GM21360 (cell line): ENCODE data around the gene SMARCD1.

Source experiments
- ATAC-seq: cut with Tn5 transposase; IDR thresholded peaks from one replicate; pipeline ENCODE4 v1.9.1; 2021; ENCODE audit warnings: mild to moderate bottlenecking, moderate library complexity; ENCODE audit not compliant: unreplicated experiment

SMARCD1 gene

GRCh38 chr12:50056639-50056976, 28.5 kb upstream of the SMARCD1 start:
- ATAC-seq: no peak

DNA sequence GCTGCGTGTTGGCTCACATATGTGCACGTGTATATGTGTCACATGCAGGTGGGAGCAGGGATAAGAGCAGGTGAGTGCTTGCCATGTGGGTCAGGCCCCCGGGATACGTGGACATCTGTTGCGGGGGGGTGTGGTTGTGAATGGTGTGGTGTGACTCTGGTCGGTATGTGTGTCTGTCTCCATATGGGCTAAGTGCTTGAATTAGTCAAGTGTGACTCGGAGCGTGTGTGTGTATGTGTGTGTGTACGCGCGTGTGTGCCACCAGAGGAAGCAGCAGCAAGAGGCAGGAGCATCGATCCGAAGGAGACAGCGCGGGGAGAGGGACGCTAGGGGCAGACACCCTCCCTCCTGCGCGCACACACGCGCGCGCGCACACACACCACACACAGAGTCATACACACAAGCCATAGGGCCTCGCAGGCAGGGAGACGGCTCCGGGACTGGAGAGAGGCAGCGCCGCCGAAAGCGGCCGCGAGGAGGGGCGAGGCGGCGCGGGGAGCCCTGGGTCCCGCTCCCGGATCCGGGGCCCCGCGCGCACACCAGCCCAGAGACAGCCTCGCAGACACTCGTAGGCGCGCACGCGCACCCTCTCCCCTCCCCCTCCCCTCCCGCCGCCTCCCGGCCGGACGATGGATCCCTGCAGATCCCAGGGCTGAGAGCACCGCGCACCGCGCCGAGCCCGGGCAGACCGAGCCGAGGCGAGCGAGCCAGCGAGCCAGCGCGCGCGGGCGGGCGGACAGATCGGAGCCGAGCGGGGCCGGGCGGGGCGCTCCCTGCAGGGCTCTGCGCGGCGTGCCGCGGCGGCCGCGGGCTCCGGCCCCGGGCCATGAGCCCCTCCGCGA, 27.9 kb upstream of the SMARCD1 start, which contains the start of gene ASIC1:
ASIC1 (plus strand) TSS at position 597 of the 842 bp plus-strand sequence. CDS start 1,171 bp downstream, outside the sequence.
- no peak for ATAC-seq

- ATAC-seq: no peak
These were observed 27.1 kb upstream of the SMARCD1 start for GRCh38 chr12:50057896-50058670.

- no peak for ATAC-seq
These were observed 26.3 kb upstream of the SMARCD1 start for GRCh38 chr12:50058743-50059312.

DNA sequence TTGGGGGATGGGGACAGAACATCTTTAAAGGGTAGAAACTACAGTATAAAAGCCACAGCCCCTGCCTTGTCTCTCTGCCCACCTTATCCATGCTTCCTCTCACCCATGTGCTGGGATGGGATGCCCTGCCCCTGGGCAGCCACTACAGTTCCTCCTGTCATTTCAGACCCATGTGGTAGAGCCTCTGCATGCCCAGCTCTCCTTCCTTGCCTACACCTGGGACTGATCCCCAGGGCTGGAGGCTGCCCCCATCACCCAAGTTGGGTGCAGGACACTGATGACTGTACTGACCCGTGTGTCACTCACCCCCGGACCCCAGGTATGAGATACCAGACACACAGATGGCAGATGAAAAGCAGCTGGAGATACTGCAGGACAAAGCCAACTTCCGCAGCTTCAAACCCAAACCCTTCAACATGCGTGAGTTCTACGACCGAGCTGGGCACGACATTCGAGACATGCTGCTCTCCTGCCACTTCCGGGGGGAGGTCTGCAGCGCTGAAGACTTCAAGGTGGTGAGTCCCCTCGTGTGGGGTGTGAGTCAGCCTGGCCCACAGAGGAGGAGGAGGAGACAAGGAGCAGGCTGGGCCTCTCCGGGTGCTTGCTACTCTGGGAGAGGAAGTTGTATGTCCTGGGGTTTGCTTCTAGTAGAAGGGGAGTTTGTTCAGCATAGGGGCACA, 25.6 kb upstream of the SMARCD1 start:
- ATAC-seq: no peak

- no peak for ATAC-seq
These were observed 25.0 kb upstream of the SMARCD1 start for GRCh38 chr12:50060120-50060468.

DNA sequence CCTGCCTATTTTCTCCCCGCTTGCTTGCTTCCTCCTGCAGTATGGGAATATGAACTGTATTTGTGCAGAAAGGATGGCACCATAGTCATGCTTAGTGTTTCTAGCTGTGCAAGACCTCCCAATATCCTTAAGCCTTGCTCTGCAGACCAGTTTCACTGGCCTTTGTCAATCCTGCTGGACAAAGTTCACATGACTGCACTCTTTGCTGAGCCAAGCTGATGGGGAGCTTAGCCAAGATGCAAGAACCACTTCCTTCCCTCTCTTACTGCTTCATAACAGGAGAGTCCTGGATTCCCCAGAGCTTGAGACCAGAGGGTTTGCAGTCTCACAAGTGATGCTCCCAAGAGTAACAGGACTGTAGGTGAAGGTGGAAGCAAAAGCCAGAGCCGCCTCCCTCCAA, 24.0 kb upstream of the SMARCD1 start:
- ATAC-seq: no peak

DNA sequence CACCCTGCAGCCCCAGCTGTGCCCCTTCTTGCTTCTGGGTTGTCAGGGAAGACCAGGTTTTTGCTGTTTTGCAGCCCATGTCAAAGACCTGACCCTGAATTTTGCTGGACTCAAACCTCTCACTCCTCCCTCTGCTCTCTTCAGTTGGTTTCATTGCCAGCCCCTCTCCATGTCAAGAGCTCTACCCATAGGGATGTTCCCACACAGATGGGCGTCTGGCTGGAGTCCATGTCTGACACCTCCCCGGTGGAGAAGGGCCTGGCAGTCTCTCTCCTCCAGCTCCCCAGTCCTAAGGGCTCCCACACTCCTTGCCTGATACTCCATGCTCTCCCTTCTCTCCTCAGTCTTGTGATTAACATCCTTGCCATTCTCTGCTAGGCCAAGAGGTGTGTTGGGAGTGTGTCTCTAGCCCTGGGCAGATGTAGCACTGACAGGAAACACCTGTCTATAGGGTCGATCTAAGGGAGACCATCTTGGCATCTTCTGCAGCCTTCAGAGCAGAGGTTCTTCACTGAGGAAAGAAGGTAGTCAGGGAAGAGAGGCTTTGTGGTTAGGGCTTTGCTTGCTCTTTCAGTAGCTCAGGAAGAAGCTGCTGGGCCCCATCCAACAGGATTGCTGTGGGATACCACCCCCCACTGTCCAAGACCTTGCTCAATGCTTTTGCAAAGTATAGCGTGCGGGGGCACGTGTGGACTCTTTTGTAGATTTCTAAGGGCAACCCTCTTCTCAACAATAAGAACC, 23.0 kb upstream of the SMARCD1 start:
- ATAC-seq: no peak

- ATAC-seq: no peak
These were observed 22.2 kb upstream of the SMARCD1 start for GRCh38 chr12:50062728-50063460.

GRCh38 chr12:50065726-50066310, 19.3 kb upstream of the SMARCD1 start:
- ATAC-seq: no peak

DNA sequence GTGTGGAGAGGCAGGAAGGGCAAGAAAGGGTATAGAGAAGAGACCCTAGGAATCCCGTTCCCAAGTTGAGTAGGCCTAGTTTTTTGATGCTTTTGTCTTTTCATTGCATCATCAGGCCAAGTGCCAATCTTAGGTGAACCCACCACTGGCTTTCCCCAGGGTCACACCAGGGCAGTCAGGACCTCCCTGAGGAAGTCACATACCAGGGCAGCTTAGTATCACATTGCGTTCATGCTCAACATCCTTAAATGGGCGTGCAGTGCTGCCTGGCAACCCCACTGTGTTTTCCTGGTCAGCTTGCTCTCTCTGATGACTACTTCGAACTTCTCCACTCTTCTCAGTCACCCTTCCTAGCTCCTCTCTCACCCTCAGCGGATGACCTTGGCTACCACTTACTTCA, 18.7 kb upstream of the SMARCD1 start:
- no peak for ATAC-seq

GRCh38 chr12:50069069-50069468, 16.1 kb upstream of the SMARCD1 start:
- ATAC-seq: no peak

DNA sequence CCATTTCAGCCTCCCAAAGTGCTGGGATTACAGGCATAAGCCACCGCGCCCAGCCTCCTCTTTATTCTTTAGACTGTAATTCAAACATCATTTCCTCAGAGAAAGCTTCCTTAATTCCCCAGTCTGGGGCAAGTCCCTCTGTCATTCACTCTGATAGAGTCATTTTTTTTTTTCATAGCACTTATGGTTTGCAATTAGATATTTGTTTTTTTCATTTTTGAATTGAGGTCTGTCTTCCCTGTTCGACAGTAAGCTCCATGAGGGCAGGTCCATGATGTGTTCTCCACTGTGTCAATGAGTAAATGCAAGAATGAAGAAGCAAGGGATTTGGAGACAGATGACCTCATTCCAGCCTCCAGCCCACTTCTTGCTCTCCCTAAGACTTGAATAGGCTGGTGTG, 15.6 kb upstream of the SMARCD1 start:
- ATAC-seq: no peak

DNA sequence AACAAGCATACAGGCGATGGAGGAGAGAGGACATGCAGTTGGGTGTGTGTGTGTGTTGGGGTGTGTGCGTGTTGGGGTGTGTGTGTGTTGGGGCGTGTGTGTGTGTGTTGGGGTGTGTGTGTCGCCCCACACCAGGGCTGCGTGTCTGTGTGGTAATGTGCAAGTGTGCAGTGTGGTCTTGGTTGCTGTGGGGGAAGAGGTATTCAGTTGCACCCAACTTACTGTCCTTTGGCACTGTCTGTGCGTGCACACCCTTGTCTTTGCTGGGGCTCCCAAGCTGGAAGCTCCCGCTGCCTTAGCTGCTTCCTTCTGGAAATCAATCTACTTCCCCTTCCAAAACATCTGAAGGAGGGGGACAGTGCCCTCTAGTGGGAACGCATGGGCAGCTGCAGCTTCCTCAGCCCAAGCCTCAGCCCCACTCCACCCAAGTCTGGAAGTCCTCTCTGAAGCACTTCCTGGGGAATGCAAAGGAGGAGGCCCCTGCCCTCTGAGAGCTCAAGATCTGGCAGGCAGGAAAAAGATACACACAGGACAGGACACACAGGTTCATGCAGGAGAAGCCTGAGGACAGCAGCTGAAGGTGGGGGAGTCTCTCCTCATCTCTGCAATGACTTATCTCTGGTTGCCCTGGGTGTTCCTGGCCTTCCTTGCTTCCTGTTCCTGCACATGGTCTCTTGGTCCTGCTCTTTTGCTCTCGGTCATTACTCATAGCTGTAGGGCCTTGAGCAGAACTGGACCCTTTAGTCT, 14.7 kb upstream of the SMARCD1 start:
- no peak for ATAC-seq

- no peak for ATAC-seq
These were observed 12.8 kb upstream of the SMARCD1 start for GRCh38 chr12:50072198-50072907.

GRCh38 chr12:50073206-50073605, 11.9 kb upstream of the SMARCD1 start:
- no peak for ATAC-seq

- ATAC-seq: no peak
These were observed 11.4 kb upstream of the SMARCD1 start for GRCh38 chr12:50073712-50074111.
